GM23338 (cell line): ENCODE measurements around the gene MYO3B.

Experiments
- CREB1 ChIP-seq: fragments of 250-450 bp; sonication (Bioruptor Pico); IDR thresholded peaks from 2 replicates; pipeline ENCODE4 v1.5.0; 2020; ENCODE audit warnings: low read depth, mild to moderate bottlenecking, moderate library complexity
- CTCF ChIP-seq, 2 experiments: fragments of 200-600 bp in 1 of 2; sonication (generic) in 1 of 2; conservative IDR thresholded peaks; 2 replicates each; pipeline versions ENCODE4 v1.5.1 to v1.6.1; 2016 to 2017; ENCODE audit warnings: antibody characterized with exemption in 2 of 2, low read depth in 2 of 2, mild to moderate bottlenecking in 2 of 2, moderate library complexity in 1 of 2
- ETS1 ChIP-seq: IDR thresholded peaks from 2 replicates; pipeline ENCODE4 v1.6.1; 2016; ENCODE audit warnings: antibody characterized with exemption
- EZH2 ChIP-seq: fragments of 200-600 bp; sonication (generic); IDR thresholded peaks from one replicate; pipeline ENCODE4 v1.8.0; 2017; ENCODE audit warnings: antibody characterized with exemption, mild to moderate bottlenecking, low read depth; ENCODE audit not compliant: unreplicated experiment
- EZH2phosphoT487 ChIP-seq: fragments of 200-600 bp; sonication (generic); IDR thresholded peaks from one replicate; pipeline ENCODE4 v1.8.1; 2018; ENCODE audit warnings: antibody characterized with exemption; ENCODE audit not compliant: unreplicated experiment
- JUNB ChIP-seq: IDR thresholded peaks from one replicate; pipeline ENCODE4 v1.6.1; 2016; ENCODE audit warnings: antibody characterized with exemption; ENCODE audit not compliant: unreplicated experiment
- POLR2AphosphoS5 ChIP-seq: IDR thresholded peaks from 2 replicates; pipeline ENCODE4 v1.6.1; 2016; ENCODE audit warnings: antibody characterized with exemption, low read depth
- REST ChIP-seq: IDR thresholded peaks from one replicate; pipeline ENCODE4 v1.6.1; 2018; ENCODE audit warnings: antibody characterized with exemption; ENCODE audit not compliant: unreplicated experiment
- STAT1 ChIP-seq: IDR thresholded peaks from one replicate; pipeline ENCODE4 v1.6.1; 2016; ENCODE audit warnings: antibody characterized with exemption; ENCODE audit not compliant: unreplicated experiment
- ZNF114 ChIP-seq: fragments of 250-450 bp; sonication (Bioruptor Pico); IDR thresholded peaks from 2 replicates; pipeline ENCODE4 v1.5.0; 2020; ENCODE audit warnings: mild to moderate bottlenecking, moderate library complexity

GRCh38 chr2:170267071-170267470 is 89.1 kb downstream of the MYO3B start:
- TF ChIP-seq JUNB (no peak), CTCF (conservative IDR thresholded peaks at IDR 0.05; ENCODE audit: low read depth in 2 of 2) (no peak), ZNF114 (CRISPR knock-in tag) (no peak), STAT1 (no peak), POLR2AphosphoS5 (no peak), EZH2phosphoT487 (no peak), REST (no peak), CREB1 (no peak), EZH2 (no peak), ETS1 (no peak)
